Lung (tissue), 12 donors: ENCODE results near the gene FAM163B. TPM values are rescaled to one million over a fixed set of nuclear protein-coding genes. Genes with fewer than 3 reads are reported as not detected.

Source experiments
- ATAC-seq: fragments of 200-7000 bp; cut with Tn5 transposase; one replicate; pipeline ENCODE4 v1.9.1; 2020; ENCODE audit warnings: moderate number of reproducible peaks; ENCODE audit not compliant: insufficient read depth, low FRiP score
- DNase-seq, 3 donors: peaks; one replicate each; pipeline ENCODE4 v3.0.0-alpha.2; 2013 to 2017
- H3K27ac ChIP-seq, 2 donors: one replicate each; pipeline ENCODE4 v1.5.1; 2013; ENCODE audit warnings: mild to moderate bottlenecking in 2 of 2, moderate library complexity in 2 of 2, control low read depth in 1 of 2, inconsistent platforms in 1 of 2, low read depth in 1 of 2, low read length in 1 of 2
- H3K27me3 ChIP-seq, 3 donors: one replicate each; pipeline ENCODE4 v1.5.1; 2013; ENCODE audit warnings: low read length in 2 of 3; ENCODE audit not compliant: control insufficient read depth in 3 of 3, insufficient read depth in 3 of 3
- H3K36me3 ChIP-seq, 4 donors: one replicate each; pipeline ENCODE4 v1.5.1; 2013; ENCODE audit warnings: low read length in 4 of 4, mild to moderate bottlenecking in 1 of 4, moderate library complexity in 1 of 4; ENCODE audit not compliant: control insufficient read depth in 4 of 4, insufficient read depth in 4 of 4
- H3K4me1 ChIP-seq, 5 donors: one replicate each; pipeline ENCODE4 v1.5.1; 2013; ENCODE audit warnings: low read length in 5 of 5, mild to moderate bottlenecking in 2 of 5, moderate library complexity in 1 of 5; ENCODE audit not compliant: control insufficient read depth in 5 of 5, insufficient read depth in 5 of 5
- H3K4me3 ChIP-seq: one replicate; pipeline ENCODE4 v1.5.1; 2013; ENCODE audit warnings: mild to moderate bottlenecking, control low read depth, moderate library complexity
- H3K9ac ChIP-seq, 2 donors: one replicate each; pipeline ENCODE4 v1.5.1; 2013; ENCODE audit warnings: low read length in 2 of 2, control low read depth in 1 of 2; ENCODE audit not compliant: insufficient read depth in 1 of 2
- H3K9me3 ChIP-seq, 4 donors: one replicate each; pipeline ENCODE4 v1.5.1; 2013; ENCODE audit warnings: low read length in 3 of 4, mild to moderate bottlenecking in 1 of 4, moderate library complexity in 1 of 4; ENCODE audit not compliant: control insufficient read depth in 4 of 4, insufficient read depth in 3 of 4
- CTCF ChIP-seq: IDR thresholded peaks from 2 replicates; pipeline ENCODE4 v1.5.1; 2012; ENCODE audit warnings: mild to moderate bottlenecking; ENCODE audit errors: control extremely low read depth, extremely low read depth
- WGBS, 2 donors: extraction: QIAGEN DNeasy Blood & Tissue Kit; methylation state at CpG; one replicate each; pipeline ENCODE4 v1.1.7; 2013; 5-methylcytosine and 5-hydroxymethylcytosine counted together
- polyA plus RNA-seq, 2 donors: library from polyadenylated mRNA; stranded (reverse); fragments of 200-250 nt; gene quantifications; one replicate each; pipeline ENCODE4 v1.2.1, GENCODE V29; 2013
- total RNA-seq, 2 donors: library from RNA; depleted of rRNA in 1 of 2; stranded (reverse); fragments of >200 nt in 1 of 2; gene quantifications; one replicate each; pipeline ENCODE4 v1.2.1, GENCODE V29; 2014 to 2021
- donor health status: control.
- donor health status: control.
- donor health status: Bipolar disorder and iron deficiency.
- donor health status: healthy.
- donor health status: DM: yes; HTN: yes; CAD: no.

Gene FAM163B
- total and polyA plus RNA-seq, 4 donors: 0.10 to 0.51 (median 0.16) TPM; not detected in 1

- TF ChIP-seq CTCF: no peak
- DNase-seq (peak; percentile 65 to 72 (median 72)), ATAC-seq (no peak)
- Histone ChIP-seq H3K9me3 (peaks cover 0 to 9% (median 3%) of the 10 kb centered on the region in 4 donors), H3K9ac (no peak overlapping the region), H3K36me3 (no peaks in the 10 kb centered on the region), H3K27ac (no peak overlapping the region), H3K27me3 (peaks cover 0 to 11% (median 0%) of the 10 kb centered on the region in 3 donors), H3K4me3 (no peak overlapping the region), H3K4me1 (peaks cover 0 to 44% (median 0%) of the 10 kb centered on the region in 5 donors)
- WGBS, 2 donors: 69 to 80% methylated on average over 10 of the region's 10 CpGs
Measured at GRCh38 chr9:133602277-133602676, 6.9 kb downstream of the FAM163B start.

GRCh38 chr9:133601746-133602145 is 7.4 kb downstream of the FAM163B start:
- peaks cover 0 to 42% (median 0%) of the 10 kb centered on the region in 5 donors for H3K4me1 ChIP-seq
- no peak overlapping the region for H3K9ac ChIP-seq
- no peak for ATAC-seq
- no peak overlapping the region for H3K27ac ChIP-seq
- 86 to 88% methylated on average over 10 of the region's 10 CpGs for WGBS, 2 donors
- TF ChIP-seq CTCF: no peak
- DNase-seq: no peak
- H3K27me3 ChIP-seq: peaks cover 0 to 9% (median 0%) of the 10 kb centered on the region in 3 donors
- H3K36me3 ChIP-seq: no peaks in the 10 kb centered on the region
- H3K9me3 ChIP-seq: peaks cover 0 to 10% (median 5%) of the 10 kb centered on the region in 4 donors
- no peak overlapping the region for H3K4me3 ChIP-seq

- no peak overlapping the region for H3K27ac ChIP-seq
- peaks cover 0 to 16% (median 5%) of the 10 kb centered on the region in 4 donors for H3K9me3 ChIP-seq
- H3K9ac ChIP-seq: no peak overlapping the region
- TF ChIP-seq CTCF: no peak
- H3K4me1 ChIP-seq: peaks cover 0 to 32% (median 0%) of the 10 kb centered on the region in 5 donors
- ATAC-seq: no peak
- H3K36me3 ChIP-seq: no peaks in the 10 kb centered on the region
- 65 to 69% methylated on average over 7 of the region's 7 CpGs for WGBS, 2 donors
- DNase-seq: peak; percentile 61 to 84 (median 77)
- peaks cover 0 to 9% (median 0%) of the 10 kb centered on the region in 3 donors for H3K27me3 ChIP-seq
- no peak overlapping the region for H3K4me3 ChIP-seq
Measured at GRCh38 chr9:133600739-133601138, 8.4 kb downstream of the FAM163B start.
